Right lobe of liver (tissue), 4 donors: ENCODE measurements around the gene FNDC3B.

Experiments
- POLR2A ChIP-seq: fragments of 450-650 bp; IDR thresholded peaks from one replicate; pipeline ENCODE4 v1.6.1; 2017; ENCODE audit warnings: antibody characterized with exemption, mild to moderate bottlenecking
- TF ChIP-seq, protein P1 (sequence below), 4 donors: fragments of 200-600 bp in 3 of 4; fragments of 450-650 bp in 1 of 4; IDR thresholded peaks; one replicate each; pipeline versions ENCODE4 v1.5.1 to v1.8.0; 2016 to 2022; ENCODE audit warnings: antibody characterized with exemption in 4 of 4, mild to moderate bottlenecking in 2 of 4
- donor health status: DM: no; HTN: no; CAD: no.
- donor health status: DM: no; HTN: no; CAD: no.
- donor health status: DM: no; HTN: yes; CAD: no.

DNA sequence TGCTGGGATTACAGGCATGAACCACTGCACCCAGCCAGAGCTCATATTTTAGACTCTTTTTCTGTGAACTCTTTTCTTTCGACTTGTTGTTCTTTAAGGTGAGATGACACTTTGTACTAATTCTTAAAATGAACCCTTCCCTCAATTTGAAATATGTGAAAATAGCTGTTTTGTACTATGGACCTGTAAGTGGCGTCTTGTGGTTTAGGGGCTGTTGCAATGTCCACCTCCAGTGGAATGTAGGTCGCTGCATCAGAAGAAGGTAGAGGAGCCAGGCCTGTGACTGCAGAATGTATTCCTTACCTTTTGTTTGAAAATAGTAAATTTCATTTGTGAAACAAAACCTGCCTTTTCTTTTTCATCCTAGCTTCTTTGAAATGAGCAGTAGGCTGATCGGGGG, 38.9 kb downstream of the FNDC3B start:
- TF ChIP-seq, protein P1, sequence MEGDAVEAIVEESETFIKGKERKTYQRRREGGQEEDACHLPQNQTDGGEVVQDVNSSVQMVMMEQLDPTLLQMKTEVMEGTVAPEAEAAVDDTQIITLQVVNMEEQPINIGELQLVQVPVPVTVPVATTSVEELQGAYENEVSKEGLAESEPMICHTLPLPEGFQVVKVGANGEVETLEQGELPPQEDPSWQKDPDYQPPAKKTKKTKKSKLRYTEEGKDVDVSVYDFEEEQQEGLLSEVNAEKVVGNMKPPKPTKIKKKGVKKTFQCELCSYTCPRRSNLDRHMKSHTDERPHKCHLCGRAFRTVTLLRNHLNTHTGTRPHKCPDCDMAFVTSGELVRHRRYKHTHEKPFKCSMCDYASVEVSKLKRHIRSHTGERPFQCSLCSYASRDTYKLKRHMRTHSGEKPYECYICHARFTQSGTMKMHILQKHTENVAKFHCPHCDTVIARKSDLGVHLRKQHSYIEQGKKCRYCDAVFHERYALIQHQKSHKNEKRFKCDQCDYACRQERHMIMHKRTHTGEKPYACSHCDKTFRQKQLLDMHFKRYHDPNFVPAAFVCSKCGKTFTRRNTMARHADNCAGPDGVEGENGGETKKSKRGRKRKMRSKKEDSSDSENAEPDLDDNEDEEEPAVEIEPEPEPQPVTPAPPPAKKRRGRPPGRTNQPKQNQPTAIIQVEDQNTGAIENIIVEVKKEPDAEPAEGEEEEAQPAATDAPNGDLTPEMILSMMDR (IDR thresholded peaks at IDR 0.05) = no peak
- TF ChIP-seq POLR2A = no peak
